ENCODE measurements around the gene GDF2.

GDF2 gene

DNA sequence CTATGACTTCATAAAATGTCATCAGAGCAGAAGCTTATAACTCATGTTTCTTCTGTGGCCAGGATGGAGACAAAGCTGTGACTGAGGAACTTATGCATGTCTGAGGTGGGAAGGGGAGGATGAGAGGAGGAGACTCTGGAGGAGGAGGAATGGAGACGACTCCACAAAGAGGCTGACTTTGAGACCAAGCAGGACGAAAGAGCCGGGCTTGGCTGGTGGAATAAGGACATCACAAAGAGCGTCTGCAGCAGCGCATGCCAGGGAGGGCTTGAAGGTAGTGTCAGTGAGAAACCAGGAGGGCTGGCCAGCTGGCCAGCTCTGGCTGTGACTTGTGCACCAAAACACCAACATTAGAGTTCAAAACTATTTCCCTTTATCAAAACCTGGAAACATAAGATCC lies 6.1 kb upstream of the GDF2 start:
- H3K9me3 Mint-ChIP-seq = no peaks in the 10 kb centered on the region
- H3K27me3 Mint-ChIP-seq = peaks cover under 1% of the 10 kb centered on the region
- no peak overlapping the region for H3K27ac Mint-ChIP-seq
- ATAC-seq = no peak
- DNase-seq = no peak
- peaks cover 14% of the 10 kb centered on the region for H3K4me1 Mint-ChIP-seq
- no peak overlapping the region for H3K4me3 Mint-ChIP-seq

DNA sequence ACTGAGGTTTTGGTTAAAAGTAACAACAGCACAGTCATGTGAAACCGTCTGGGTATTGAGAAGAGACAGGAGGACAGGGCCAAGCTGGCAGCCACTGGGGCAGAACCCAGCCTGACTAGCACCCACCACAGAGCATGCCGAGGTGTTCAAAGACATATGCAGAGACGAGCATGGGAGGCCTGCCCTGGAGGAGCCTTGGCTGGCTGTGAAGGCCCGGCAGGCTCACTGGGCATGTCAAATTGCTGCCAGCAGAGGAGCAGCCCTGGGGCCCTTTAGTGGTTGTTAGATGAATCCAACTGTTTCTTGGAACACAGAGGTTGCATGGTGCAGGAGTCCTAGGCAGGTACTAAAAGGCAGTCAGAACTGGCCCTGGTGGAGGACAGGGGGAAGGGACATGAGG lies 5.0 kb upstream of the GDF2 start:
- ATAC-seq = no peak
- peaks cover 11% of the 10 kb centered on the region for H3K27me3 Mint-ChIP-seq
- DNase-seq = no peak
- no peaks in the 10 kb centered on the region for H3K9me3 Mint-ChIP-seq
- H3K27ac Mint-ChIP-seq = no peak overlapping the region
- H3K4me3 Mint-ChIP-seq = no peak overlapping the region
- H3K4me1 Mint-ChIP-seq = peaks cover 2% of the 10 kb centered on the region

DNA sequence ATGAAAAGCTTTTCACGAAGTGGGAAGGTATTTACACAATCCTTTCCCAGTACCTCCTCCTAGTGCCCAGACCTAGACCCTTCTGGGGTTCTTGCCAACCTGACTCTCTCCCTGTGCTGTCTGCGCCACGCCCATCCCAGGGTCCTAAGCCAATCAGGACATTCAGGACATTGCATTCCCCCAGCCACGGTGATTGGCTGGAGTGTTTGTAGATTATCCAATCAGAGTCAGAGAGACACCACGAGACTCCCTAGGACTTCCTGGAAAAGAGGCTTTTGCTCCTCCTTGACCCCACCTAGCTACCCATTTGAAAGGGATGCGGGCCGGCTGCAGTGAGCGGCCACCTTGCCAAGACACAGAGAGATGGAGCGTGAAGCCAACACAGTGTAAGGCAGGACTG lies 3.5 kb upstream of the GDF2 start:
- Mint-ChIP-seq H3K9me3 (no peaks in the 10 kb centered on the region), H3K4me1 (no peaks in the 10 kb centered on the region), H3K27ac (no peak overlapping the region), H3K27me3 (peaks cover 11% of the 10 kb centered on the region), H3K4me3 (no peak overlapping the region)
- ATAC-seq (no peak), DNase-seq (no peak)

DNA sequence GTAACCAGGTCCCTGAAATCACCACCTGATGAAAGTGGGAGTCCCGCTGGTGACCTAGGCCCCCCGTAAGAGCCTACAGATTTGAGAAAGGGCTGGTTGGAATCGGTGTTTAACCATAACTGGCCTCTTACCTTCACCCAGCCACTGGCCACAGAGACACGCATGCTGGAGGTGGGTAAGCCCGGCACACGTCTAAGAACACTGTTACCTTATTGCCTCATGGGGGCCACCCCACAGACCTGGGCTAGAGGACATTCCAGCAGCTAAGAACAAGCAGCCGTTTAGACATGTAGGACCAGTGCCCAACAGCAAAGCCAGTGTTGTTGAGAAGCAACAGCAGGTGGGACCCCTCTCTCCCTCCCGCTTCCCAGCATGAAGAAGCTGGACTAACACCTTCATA lies 2.5 kb upstream of the GDF2 start:
- H3K27ac Mint-ChIP-seq = no peak overlapping the region
- H3K27me3 Mint-ChIP-seq = peaks cover 11% of the 10 kb centered on the region
- DNase-seq (no peak), ATAC-seq (no peak)
- H3K4me1 Mint-ChIP-seq = no peaks in the 10 kb centered on the region
- no peaks in the 10 kb centered on the region for H3K9me3 Mint-ChIP-seq
- H3K4me3 Mint-ChIP-seq = no peak overlapping the region

DNA sequence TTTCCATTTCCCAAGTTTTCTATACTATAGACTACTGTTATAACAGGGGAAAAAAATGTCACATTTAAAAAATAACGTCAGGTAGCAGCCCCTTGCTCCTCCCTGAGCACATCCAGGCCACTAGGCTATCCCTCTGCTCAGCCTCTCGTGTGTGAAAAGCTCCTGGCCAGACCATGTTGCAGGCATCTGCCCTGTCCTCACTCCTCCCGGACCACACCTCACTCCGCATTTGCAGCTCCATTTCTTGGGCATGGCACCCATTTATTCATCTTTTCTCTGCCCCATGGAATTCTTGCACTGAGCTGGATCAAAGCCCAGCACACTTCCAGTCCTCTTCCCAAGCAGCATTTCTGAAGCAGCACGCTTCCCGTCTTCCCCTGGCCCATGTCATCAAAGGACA lies 1.4 kb upstream of the GDF2 start:
- H3K4me3 Mint-ChIP-seq = no peak overlapping the region
- H3K4me1 Mint-ChIP-seq = no peaks in the 10 kb centered on the region
- DNase-seq (no peak), ATAC-seq (no peak)
- no peak overlapping the region for H3K27ac Mint-ChIP-seq
- peaks cover 11% of the 10 kb centered on the region for H3K27me3 Mint-ChIP-seq
- no peaks in the 10 kb centered on the region for H3K9me3 Mint-ChIP-seq

DNA sequence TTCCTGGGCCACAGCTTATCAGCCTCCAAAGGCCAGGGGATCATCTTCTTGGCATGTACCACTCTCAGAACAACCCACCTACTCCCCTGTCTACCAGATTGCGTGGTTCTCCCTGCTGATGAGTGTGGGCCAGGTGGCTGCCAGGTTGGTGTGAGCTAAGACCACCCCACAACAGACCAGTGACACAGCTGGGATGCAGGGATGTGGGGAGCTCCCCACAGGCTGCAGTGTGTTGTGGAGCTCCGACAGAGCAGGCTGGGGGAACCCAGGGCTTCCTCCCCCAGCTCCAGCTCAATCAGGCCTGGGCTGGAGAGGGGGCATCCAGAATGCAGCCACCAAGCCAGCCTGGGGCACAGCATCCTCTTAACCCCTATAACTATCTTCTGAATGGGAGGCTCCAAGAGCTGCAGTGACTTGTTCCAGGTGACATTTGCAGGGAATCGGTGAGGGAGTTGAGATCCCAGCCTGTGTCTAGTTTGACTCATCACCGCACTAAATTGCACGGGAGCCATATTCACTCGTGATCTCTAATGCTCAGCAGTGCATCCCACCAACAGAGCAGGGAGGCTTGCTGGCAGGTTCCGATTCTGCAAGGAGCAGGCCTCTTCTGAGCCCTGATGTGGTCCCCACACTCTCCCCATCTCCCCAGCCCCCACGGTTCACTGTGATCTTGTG lies 596 bp upstream of the GDF2 start:
- no peaks in the 10 kb centered on the region for H3K4me1 Mint-ChIP-seq
- H3K27ac Mint-ChIP-seq = peak overlapping the region in 1 of 2 donors; percentile 86
- H3K4me3 Mint-ChIP-seq = no peak overlapping the region
- ATAC-seq (no peak), DNase-seq (no peak)
- peaks cover 11% of the 10 kb centered on the region for H3K27me3 Mint-ChIP-seq
- no peaks in the 10 kb centered on the region for H3K9me3 Mint-ChIP-seq

DNA sequence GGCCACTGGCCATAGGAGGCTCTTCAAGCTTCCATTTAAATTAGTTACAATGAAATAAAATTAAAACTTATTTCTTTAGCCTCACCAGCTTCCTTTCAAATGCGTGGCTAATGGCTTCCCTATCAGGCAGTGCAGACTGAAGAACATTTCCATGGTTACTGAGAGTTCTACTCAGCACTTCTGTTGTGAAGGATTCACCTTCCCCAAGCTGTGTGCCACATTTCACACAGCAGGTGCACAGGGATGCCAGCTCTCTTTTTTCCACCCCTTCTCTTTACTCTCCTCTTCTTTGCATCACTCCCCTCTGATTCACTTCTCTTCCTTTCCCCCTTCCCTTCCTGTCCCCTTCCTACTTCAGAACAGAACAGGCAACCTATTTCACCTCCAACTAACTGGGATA lies 833 bp downstream of the GDF2 start:
- Mint-ChIP-seq H3K4me1 (no peaks in the 10 kb centered on the region), H3K27ac (no peak overlapping the region), H3K9me3 (peaks cover 0 to 4% of the 10 kb centered on the region in 2 donors), H3K27me3 (peaks cover 11% of the 10 kb centered on the region), H3K4me3 (no peak overlapping the region)
- DNase-seq (no peak), ATAC-seq (no peak)

DNA sequence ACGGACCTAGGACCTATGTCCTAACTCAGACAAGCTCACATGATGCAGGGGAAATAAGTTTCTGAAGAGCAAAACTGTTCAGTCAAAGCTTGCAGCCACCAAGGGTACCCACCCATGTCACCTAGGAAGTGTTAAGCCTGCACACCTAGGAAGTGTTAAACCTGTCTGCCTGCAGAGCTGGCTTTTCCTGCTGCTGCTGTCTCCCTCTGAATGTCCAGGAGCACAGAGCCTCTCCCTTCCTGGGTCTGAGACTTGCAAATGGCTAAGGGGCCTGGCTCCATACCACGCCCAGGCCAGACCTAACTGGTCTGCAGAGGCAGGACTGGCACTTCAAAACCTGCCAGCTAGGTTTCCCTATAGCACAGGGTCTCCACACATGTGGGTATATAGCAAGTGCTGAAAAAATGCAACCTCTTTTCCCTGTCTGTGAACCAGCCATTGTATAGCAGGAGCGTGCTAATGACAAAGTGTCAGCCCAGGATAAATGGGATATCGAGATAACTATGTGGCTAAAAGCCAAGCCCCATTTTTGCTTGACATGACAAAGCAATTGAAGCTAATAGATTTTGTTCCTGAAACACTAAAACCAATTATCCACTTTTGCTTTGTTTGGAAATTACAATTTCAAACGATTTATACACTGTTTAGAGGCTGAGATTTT lies 1.5 kb downstream of the GDF2 start:
- no peak overlapping the region for H3K4me3 Mint-ChIP-seq
- peaks cover 11% of the 10 kb centered on the region for H3K27me3 Mint-ChIP-seq
- no peak overlapping the region for H3K27ac Mint-ChIP-seq
- no peaks in the 10 kb centered on the region for H3K4me1 Mint-ChIP-seq
- peaks cover 0 to 10% of the 10 kb centered on the region in 2 donors for H3K9me3 Mint-ChIP-seq
- DNase-seq (no peak), ATAC-seq (no peak)

DNA sequence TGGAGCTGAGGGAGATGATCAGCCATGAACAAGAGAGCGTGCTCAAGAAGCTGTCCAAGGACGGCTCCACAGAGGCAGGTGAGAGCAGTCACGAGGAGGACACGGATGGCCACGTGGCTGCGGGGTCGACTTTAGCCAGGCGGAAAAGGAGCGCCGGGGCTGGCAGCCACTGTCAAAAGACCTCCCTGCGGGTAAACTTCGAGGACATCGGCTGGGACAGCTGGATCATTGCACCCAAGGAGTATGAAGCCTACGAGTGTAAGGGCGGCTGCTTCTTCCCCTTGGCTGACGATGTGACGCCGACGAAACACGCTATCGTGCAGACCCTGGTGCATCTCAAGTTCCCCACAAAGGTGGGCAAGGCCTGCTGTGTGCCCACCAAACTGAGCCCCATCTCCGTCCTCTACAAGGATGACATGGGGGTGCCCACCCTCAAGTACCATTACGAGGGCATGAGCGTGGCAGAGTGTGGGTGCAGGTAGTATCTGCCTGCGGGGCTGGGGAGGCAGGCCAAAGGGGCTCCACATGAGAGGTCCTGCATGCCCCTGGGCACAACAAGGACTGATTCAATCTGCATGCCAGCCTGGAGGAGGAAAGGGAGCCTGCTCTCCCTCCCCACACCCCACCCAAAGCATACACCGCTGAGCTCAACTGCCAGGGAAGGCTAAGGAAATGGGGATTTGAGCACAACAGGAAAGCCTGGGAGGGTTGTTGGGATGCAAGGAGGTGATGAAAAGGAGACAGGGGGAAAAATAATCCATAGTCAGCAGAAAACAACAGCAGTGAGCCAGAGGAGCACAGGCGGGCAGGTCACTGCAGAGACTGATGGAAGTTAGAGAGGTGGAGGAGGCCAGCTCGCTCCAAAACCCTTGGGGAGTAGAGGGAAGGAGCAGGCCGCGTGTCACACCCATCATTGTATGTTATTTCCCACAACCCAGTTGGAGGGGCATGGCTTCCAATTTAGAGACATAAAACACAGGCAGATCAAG lies 3.3 kb downstream of the GDF2 start:
- Mint-ChIP-seq H3K4me3 (no peak overlapping the region), H3K27me3 (peaks cover 11% of the 10 kb centered on the region)
- no peak for DNase-seq

DNA sequence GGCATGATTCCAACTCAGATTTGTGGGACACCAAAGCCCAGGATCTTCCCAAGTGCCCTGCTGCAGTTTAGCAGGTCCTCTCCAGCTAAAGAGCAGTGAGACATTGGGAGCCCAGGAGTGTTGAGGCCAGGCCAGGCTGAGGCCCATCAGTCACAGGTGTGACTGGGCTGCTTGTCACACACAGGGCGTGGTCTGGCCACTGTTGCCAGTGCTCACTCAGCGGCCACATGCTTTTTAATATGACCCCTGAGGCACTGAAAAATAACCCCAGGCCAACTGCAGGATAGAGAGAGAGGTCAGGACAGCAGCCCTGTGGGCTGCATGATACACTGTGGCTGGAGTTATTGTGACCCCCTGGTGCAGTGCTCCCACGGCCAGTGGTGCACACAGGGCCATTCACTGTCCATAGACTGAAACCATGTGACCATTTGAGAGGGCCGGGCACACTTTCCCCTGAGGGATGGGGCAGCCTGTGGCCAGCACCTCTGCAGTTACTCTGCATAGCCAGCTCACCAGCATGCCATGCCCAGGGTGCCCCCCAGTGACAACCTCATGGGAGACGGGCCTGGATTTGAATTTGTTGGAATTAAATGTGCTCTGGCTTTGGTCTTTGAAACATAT lies 4.2 kb downstream of the GDF2 start:
- H3K27me3 Mint-ChIP-seq = peaks cover 8% of the 10 kb centered on the region
- H3K9me3 Mint-ChIP-seq = peaks cover 0 to 10% of the 10 kb centered on the region in 2 donors
- no peaks in the 10 kb centered on the region for H3K4me1 Mint-ChIP-seq
- DNase-seq (no peak), ATAC-seq (no peak)
- H3K27ac Mint-ChIP-seq = no peak overlapping the region
- no peak overlapping the region for H3K4me3 Mint-ChIP-seq

More for the DNA sequence above, 3.3 kb downstream of the GDF2 start:
- Mint-ChIP-seq H3K27ac (peak overlapping the region in 1 of 2 donors; percentile 74), H3K4me1 (no peaks in the 10 kb centered on the region), H3K9me3 (peaks cover 0 to 10% of the 10 kb centered on the region in 2 donors)
- ATAC-seq = no peak

DNA sequence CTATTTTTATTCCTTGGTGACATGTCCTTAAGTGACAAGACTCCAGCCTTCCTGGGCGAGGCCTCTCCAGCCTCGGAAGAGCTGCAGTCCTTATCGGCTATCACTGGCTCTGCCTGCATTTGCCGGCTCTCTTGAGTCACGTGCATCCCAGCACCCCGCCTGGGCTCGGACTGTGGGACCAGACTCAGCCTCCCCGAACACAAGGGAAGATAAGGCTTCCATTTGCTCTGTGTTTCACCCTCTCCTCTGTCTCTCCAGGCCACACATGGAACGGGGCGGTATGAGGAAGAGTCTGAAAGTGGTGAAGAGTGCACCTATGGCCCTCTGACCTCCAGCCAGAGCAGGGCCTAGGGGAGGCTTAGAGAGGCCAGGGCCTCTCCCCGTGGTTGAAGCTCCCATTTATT lies 4.7 kb downstream of the GDF2 start:
- no peaks in the 10 kb centered on the region for H3K4me1 Mint-ChIP-seq
- no peak for DNase-seq
- no peak overlapping the region for H3K4me3 Mint-ChIP-seq
- ATAC-seq = no peak
- peaks cover 3% of the 10 kb centered on the region for H3K27me3 Mint-ChIP-seq
- H3K27ac Mint-ChIP-seq = no peak overlapping the region
- peaks cover 0 to 10% of the 10 kb centered on the region in 2 donors for H3K9me3 Mint-ChIP-seq

DNA sequence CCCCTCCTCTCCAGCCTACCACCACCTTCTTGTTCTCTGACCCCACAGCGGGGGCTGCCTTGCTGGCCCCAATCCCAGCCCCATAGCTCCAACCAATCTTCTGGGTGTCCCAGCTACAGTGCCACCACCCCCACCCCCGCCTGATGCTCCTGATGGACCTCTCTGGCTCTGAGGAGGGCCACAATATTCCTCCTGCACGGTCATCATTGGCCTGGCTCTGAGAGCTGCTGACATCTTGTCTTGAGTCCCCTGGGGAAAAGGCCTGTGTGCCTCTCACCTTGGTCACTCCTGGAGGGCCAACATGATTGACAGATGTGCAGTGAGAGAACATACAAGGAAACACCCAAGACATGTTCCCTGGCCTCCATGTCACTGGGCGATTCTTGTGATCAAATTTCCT lies 7.6 kb downstream of the GDF2 start:
- Mint-ChIP-seq H3K4me3 (no peak overlapping the region), H3K9me3 (peaks cover 0 to 10% of the 10 kb centered on the region in 2 donors), H3K27me3 (no peaks in the 10 kb centered on the region), H3K27ac (no peak overlapping the region), H3K4me1 (no peaks in the 10 kb centered on the region)
- ATAC-seq = no peak
- no peak for DNase-seq

DNA sequence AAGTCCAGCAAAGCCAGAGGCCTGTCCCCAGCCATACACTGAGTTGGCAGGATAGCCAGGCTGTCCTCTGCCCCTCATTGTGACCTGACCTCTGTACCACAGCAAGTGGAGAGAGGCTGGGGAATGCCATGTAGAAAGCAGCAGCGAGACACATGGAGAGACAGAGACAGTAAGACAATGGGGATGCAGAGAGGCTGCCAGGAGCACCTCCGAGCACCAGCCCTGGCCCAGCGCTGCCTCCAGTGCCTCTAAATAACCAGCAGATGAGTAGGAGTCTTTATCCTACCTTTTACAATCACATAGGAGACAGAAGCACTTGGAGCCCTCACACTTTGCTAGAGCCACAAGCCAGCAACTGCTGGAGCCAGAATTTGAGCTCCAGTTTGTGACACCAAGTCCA lies 8.1 kb downstream of the GDF2 start:
- no peak overlapping the region for H3K4me3 Mint-ChIP-seq
- no peaks in the 10 kb centered on the region for H3K4me1 Mint-ChIP-seq
- ATAC-seq (no peak), DNase-seq (no peak)
- H3K27me3 Mint-ChIP-seq = no peaks in the 10 kb centered on the region
- H3K9me3 Mint-ChIP-seq = peaks cover 0 to 10% of the 10 kb centered on the region in 2 donors
- H3K27ac Mint-ChIP-seq = no peak overlapping the region

DNA sequence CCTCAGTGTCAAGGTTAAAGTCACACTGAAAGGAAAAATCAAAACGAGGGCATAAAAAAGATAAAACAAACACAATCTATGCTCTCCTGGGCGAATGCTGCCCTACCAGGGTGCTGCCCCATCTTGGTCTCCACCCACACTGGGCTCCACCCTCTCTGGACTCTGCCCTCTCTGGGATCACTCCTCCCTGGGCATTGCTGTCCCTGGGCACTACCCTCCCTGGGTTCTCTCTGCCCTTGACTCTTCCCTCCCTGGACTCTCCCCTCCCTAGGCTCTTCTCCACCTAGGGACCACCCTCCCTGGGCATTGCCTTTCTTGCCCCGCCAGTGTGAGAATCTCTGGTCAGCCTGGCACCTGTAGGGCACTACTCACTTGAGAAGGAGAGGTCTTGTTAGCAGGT lies 8.6 kb downstream of the GDF2 start:
- H3K4me1 Mint-ChIP-seq = no peaks in the 10 kb centered on the region
- H3K27ac Mint-ChIP-seq = no peak overlapping the region
- peak; percentile 23 for ATAC-seq

DNA sequence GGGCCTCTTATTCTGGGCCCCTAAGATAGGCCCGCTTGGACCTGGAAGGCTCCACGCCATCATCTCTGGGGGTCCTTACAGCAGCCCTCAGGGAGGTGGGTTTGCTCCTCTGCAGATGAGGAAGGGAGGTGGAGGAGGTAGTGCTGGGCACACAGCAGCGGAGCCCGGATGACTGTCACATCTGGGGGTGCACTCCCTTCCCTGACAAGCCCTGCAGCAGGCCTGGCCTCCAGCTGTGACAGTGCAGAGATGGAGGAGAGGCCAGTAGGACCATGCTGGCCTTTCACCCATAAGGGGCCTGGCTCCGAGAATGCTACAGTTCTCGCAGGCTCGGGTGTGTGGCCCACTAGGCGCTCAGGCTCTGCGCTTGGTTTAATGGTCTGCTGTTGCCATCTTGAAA lies 9.2 kb downstream of the GDF2 start:
- Mint-ChIP-seq H3K4me1 (no peaks in the 10 kb centered on the region), H3K4me3 (no peak overlapping the region)
- no peak for ATAC-seq

More for the DNA sequence above, 8.6 kb downstream of the GDF2 start:
- Mint-ChIP-seq H3K9me3 (peaks cover 0 to 10% of the 10 kb centered on the region in 2 donors), H3K4me3 (no peak overlapping the region), H3K27me3 (peaks cover 3% of the 10 kb centered on the region)
- DNase-seq = no peak

More for the DNA sequence above, 9.2 kb downstream of the GDF2 start:
- H3K9me3 Mint-ChIP-seq = peaks cover 0 to 10% of the 10 kb centered on the region in 2 donors
- no peak for DNase-seq
- H3K27ac Mint-ChIP-seq = no peak overlapping the region
- H3K27me3 Mint-ChIP-seq = peaks cover 10% of the 10 kb centered on the region
